GM19438 (cell line): Measurements from ENCODE around the gene LZTR1.

Experiments
- ATAC-seq: cut with Tn5 transposase; IDR thresholded peaks from one replicate; pipeline ENCODE4 v1.9.1; 2021; ENCODE audit warnings: low read depth; ENCODE audit not compliant: unreplicated experiment

LZTR1 gene

GRCh38 chr22:21012446-21013407, 30.6 kb downstream of the LZTR1 start:
- no peak for ATAC-seq

DNA sequence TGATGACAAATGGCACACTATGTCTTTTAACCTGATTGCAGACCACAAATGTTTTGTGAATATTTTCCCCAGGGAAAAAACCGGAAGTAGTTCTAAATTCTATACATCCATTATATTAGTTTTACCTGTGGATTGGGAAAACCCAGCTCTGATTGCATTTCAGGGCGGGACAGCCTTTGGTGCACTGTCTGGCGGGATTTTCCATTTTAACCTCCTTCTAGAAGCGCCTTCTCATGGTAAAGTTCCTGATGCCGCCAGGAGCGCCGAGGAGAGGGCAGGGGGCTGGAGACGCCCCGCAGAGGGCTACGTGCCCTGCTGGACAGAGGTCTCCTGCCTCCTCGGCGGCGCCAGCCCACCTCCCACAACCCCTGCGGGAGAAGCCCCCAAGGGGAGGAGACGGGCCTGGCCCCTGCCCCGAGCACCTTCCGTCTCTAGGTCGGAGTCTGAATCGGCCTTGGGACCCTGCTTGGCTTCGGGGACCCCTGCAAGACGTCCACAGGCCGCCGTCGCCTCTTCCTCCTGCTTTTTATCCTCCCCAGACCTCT, 31.6 kb downstream of the LZTR1 start:
- ATAC-seq = no peak

- ATAC-seq = peak; percentile 85
Observed at GRCh38 chr22:21014202-21014725, 32.2 kb downstream of the LZTR1 start.

DNA sequence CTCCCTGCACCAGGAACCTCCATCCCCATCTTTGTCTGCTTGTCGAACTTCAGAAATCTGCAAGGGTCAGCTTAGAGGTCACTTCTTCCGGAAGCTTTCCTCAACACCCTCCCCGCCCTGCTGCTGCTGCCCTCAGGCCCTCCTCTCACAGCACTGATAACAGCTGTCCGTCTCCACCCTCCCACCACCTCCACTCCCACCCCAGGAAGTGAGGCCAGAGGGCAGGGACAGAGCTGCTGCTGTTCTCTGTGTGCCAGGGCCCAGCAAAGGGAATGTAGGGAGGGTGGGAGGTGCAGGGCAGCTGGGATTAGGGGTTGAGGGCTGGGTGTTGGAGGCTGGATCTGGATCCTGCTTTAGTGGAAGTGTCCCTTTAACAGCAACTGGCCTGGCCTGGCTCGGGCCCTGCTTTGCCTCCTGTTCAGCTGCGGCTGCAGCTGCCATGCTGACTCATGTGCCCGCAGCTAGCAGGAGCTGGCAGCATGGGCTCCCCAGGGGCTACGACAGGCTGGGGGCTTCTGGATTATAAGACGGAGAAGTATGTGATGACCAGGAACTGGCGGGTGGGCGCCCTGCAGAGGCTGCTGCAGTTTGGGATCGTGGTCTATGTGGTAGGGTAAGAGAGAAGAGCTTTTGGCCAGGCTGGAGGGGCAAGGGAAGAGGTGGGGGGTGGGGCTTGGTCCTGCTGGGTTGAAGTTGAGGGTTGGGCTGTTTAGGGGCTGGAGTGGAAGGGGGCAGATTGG, 32.8 kb downstream of the LZTR1 start, which contains the start of gene P2RX6:
TSS of gene P2RX6 (plus strand) at position 440 of the 740 bp plus-strand sequence. CDS start at position 450, 10 bp downstream.
- no peak for ATAC-seq

GRCh38 chr22:21015466-21016006, 33.4 kb downstream of the LZTR1 start:
- no peak for ATAC-seq

GRCh38 chr22:21016644-21017420, 34.7 kb downstream of the LZTR1 start:
- no peak for ATAC-seq

DNA sequence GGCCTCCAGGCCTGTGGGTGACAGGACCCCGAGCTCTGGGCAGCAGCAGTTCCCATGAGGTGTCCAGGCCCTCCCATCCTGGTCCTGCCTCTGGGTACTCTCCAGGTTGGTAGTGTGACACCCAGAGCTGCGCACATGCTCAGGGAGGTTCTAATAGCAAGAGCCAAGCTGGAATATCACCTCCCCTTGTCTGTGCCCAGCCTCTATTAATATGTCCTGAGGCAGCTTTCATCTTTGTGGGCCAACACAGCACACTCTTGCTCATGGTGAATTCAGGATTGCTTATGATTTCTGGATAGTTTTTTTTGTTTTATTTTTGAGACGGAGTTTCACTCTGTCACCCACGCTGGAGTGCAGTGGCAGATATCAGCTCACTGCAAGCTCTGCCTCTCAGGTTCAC, 36.2 kb downstream of the LZTR1 start:
- no peak for ATAC-seq

GRCh38 chr22:21020802-21021429, 38.8 kb downstream of the LZTR1 start:
- no peak for ATAC-seq

- no peak for ATAC-seq
Observed at GRCh38 chr22:21022507-21022906, 40.4 kb downstream of the LZTR1 start.

- no peak for ATAC-seq
Observed at GRCh38 chr22:21022955-21023614, 41.0 kb downstream of the LZTR1 start.

DNA sequence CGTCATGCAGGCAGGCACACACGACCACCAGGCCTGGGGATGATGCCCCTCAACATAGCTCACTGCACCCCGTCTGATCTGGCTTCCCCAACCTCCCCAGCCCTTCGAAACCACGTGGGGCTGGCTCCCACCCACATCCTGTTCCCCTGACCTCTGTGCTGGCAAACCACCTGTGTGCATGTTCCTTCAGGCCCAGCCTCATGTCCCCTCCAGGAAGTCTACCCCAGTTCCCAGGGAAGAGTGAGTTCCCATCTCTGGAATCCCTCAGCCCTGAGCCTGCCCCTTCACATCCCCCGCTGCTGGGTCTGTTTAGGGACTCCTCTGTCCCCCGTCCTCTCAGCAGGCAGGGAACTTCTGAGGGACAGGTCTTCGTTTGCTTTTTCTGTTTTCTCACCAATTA, 43.2 kb downstream of the LZTR1 start:
- no peak for ATAC-seq

DNA sequence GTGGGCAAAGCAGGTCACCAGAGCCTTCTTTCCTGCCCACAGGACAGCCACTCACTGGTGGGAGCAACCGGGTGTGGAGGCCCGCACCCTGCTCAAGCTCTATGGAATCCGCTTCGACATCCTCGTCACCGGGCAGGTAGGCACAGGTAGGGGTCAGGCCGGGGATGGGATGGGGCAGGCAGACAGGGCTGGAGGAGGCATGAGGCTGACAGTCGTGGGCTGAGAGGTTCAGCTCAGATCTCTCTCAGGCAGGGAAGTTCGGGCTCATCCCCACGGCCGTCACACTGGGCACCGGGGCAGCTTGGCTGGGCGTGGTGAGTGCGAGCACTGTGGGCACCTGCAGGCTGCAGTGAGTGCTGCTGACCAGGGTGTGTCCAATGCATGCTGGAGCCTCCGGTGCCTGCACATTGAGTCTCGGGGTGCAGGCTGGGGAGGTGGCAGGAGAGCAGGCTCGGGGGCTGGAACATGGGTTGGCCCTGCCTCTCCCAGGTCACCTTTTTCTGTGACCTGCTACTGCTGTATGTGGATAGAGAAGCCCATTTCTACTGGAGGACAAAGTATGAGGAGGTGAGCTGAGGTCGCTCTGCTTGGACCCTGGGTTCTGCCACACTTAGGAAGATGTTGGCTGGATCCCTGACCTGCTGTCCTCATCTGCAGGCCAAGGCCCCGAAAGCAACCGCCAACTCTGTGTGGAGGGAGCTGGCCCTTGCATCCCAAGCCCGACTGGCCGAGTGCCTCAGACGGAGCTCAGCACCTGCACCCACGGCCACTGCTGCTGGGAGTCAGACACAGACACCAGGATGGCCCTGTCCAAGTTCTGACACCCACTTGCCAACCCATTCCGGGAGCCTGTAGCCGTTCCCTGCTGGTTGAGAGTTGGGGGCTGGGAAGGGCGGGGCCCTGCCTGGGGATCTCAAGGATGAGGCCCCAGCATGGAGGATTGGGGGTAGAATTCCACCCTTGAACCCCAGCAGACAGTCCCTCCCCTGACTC, 44.0 kb downstream of the LZTR1 start:
- ATAC-seq = no peak

GRCh38 chr22:21026783-21027692, 44.9 kb downstream of the LZTR1 start:
- no peak for ATAC-seq

- no peak for ATAC-seq
Observed at GRCh38 chr22:21028277-21029251, 46.5 kb downstream of the LZTR1 start.

DNA sequence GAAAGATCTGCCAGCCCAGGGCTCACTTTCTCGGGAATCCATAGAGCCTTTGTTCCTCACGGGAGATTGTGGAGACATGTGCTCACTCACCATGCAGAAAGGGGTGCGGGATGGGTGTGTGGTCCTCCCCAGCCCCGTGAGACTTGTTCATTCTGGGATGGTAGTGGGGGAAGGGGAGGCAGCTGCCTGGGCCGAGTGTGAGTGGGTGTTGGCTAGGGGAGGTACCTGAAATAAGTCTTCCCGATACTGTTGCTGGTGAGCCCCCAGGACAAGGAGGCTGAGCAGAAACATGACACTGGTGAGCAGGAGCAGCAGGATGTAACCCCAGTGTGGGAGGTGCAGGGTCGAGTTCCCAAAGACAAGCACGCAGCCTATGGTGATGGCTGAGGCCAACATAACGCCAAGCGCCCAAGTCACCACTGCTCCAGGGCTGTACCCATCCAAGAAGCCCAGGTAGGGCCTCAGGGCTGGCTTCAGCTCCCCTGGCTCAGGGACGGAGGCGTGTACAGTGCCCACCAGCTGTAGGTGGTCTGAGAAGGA, 47.5 kb downstream of the LZTR1 start:
- no peak for ATAC-seq
